ENCODE measurements around the gene GC.
"Not testable (repeated sequence)": the region's sequence is repeated elsewhere in the genome, so short reads cannot be mapped to it uniquely, and the experiment has no call there.

GC gene, protein sequence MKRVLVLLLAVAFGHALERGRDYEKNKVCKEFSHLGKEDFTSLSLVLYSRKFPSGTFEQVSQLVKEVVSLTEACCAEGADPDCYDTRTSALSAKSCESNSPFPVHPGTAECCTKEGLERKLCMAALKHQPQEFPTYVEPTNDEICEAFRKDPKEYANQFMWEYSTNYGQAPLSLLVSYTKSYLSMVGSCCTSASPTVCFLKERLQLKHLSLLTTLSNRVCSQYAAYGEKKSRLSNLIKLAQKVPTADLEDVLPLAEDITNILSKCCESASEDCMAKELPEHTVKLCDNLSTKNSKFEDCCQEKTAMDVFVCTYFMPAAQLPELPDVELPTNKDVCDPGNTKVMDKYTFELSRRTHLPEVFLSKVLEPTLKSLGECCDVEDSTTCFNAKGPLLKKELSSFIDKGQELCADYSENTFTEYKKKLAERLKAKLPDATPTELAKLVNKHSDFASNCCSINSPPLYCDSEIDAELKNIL

DNA sequence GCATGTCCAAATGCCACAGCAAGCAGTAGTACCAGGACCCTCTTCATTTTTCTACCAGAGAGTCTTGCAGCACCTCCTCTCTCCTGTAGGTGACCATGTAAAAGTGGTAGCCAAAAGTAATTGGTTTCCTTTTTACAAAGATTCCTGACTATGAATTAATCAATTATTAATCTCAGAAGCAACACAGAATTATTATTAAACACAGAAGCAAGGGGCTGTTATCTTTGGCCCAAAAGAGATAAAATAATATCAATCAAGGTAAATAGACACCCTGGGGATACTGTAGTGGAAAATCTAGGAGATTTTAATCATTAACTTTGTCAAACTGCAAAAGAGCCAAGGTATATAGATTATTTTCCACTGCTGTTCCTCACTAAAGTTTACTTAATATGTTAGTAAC lies at the start of gene GC:
TSS of gene GC (minus strand) at position 108 of the 400 bp plus-strand sequence. CDS start at position 47, 61 bp downstream.
- peaks cover 3% of the 10 kb centered on the region for H3K27me3 Mint-ChIP-seq
- no peaks in the 10 kb centered on the region for H3K4me1 Mint-ChIP-seq
- ATAC-seq (ENCODE audit: low read depth), result no peak
- H3K36me3 Mint-ChIP-seq, result no peaks in the 10 kb centered on the region
- no peak within 1 kb of the TSS for H3K4me3 Mint-ChIP-seq
- no peak within 1 kb of the TSS for H3K27ac Mint-ChIP-seq
- H3K9me3 Mint-ChIP-seq, result peaks cover 2% of the 10 kb centered on the region
- no peak for DNase-seq (ENCODE audit: low spot score in 2 of 2)

DNA sequence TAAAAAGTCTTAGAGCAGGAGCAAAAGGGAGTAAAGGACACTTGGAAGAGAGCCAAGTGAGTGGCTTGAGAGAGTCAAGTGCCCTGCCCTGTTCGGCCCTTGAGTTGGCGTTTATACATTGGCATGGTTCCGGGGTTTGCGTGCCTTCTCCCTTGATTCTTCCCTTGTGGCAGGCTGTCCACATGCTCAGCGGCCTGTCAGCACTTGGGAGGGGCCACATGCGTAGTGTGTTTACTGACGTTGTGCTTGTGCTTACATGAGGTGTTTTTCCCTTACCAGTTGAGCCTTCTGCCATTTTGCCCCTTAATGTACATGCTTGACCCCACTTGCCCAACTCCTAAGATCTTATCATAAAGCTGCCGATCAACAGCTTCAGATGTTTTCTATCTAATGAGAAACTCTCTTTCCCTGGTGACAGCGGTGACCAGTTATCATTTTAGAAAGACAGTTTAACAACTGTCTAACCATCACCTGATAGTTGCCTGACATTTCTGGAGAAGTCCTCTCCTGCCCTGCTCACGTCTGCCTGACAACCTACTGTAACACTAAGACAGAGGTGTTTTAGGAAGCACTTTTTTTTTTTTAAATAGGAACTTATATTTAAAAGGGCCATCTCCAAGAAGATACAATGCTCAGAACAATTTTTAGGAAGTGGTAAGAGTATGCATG lies 49.5 kb upstream of the GC start:
- DNase-seq (ENCODE audit: low spot score in 2 of 2) (no peak), ATAC-seq (ENCODE audit: low read depth) (no peak)
- Mint-ChIP-seq H3K27ac (no peak overlapping the region), H3K4me1 (no peaks in the 10 kb centered on the region), H3K36me3 (no peaks in the 10 kb centered on the region), H3K9me3 (no peaks in the 10 kb centered on the region), H3K27me3 (peaks cover 2% of the 10 kb centered on the region), H3K4me3 (no peak overlapping the region)

DNA sequence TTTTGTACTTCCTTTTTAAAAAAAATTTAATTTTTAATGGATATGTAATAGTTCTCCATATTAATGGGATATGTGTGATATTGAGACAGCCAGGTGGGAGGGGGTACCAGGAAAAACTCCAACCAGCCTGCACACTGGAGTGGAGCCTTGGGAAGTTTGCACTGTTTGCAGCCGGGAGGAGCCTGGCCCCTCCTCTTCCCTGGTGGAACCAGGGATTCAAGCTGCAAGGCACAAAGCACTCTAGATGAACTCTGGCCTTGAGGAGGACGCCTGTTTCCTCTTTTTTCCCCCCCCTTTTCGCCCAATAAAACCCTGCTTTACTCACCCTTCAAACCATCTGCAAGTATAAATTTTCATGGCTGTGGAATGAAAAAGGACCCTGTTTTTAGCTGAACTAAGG lies 48.2 kb upstream of the GC start:
- H3K9me3 Mint-ChIP-seq, result no peaks in the 10 kb centered on the region
- no peak for ATAC-seq (ENCODE audit: low read depth)

DNA sequence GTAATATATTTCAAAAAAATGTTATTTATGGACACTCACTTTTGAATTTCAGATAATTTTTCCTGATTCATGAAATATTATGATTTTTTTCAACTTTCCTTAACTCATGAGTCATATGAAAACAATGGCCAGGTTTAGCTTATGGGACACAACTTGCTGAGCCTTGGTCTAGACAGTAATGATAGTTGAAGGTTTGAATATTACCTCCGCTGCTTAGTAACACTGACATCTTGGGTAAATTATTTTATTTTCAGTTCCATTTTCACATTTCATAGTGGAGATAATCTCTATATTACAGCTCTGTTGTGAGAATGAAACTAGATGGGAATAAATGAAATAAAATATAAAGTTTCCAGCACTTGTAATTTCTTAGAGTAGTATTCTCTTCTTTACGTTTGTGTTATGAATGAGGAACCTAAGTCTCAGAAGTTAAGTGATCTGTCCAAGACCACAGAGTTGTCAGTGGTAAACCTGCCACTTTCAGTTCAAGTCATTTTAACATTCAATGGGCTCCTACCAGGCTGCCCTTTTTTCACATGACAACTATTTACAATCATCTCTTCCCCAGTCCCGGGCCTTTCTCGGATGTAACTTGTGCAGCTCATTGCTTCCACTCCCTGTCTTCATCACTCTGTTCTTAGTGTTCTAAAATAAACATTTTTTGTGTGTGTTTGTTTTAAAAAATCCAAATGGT lies 46.8 kb upstream of the GC start:
- DNase-seq (ENCODE audit: low spot score in 2 of 2), result no peak
- peaks cover 3% of the 10 kb centered on the region for H3K9me3 Mint-ChIP-seq
- no peak for ATAC-seq (ENCODE audit: low read depth)
- no peak overlapping the region for H3K27ac Mint-ChIP-seq
- H3K4me1 Mint-ChIP-seq, result no peaks in the 10 kb centered on the region
- no peaks in the 10 kb centered on the region for H3K36me3 Mint-ChIP-seq
- peaks cover 2% of the 10 kb centered on the region for H3K27me3 Mint-ChIP-seq
- no peak overlapping the region for H3K4me3 Mint-ChIP-seq

More for the DNA sequence above, 48.2 kb upstream of the GC start:
- no peak for DNase-seq (ENCODE audit: low spot score in 2 of 2)
- H3K36me3 Mint-ChIP-seq, result no peaks in the 10 kb centered on the region
- H3K4me1 Mint-ChIP-seq, result no peaks in the 10 kb centered on the region
- H3K4me3 Mint-ChIP-seq, result no peak overlapping the region
- peaks cover 2% of the 10 kb centered on the region for H3K27me3 Mint-ChIP-seq
- no peak overlapping the region for H3K27ac Mint-ChIP-seq

DNA sequence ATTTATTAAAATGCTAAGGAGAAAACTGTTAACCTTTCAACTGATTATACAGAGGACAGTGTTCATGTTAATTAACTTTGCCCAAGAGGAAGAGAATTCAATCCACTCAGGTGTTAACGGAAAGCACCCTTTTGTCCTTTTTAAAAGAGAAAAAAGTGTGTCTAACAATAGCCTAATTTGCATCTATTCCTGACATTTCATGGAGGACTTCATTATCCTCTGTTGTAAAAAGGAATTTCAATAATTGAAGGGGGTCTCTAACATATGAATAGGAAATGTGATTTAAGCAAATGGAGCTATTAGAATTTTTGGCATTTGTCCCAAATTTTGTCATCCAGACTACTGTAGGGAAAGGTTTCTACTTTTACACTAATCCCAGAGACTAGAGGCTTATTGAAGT lies 44.6 kb upstream of the GC start:
- no peak overlapping the region for H3K27ac Mint-ChIP-seq
- H3K4me1 Mint-ChIP-seq, result no peaks in the 10 kb centered on the region
- ATAC-seq (ENCODE audit: low read depth) (no peak), DNase-seq (ENCODE audit: low spot score in 2 of 2) (no peak)
- peaks cover 3% of the 10 kb centered on the region for H3K9me3 Mint-ChIP-seq
- H3K36me3 Mint-ChIP-seq, result no peaks in the 10 kb centered on the region
- H3K27me3 Mint-ChIP-seq, result peaks cover 2% of the 10 kb centered on the region
- H3K4me3 Mint-ChIP-seq, result no peak overlapping the region

DNA sequence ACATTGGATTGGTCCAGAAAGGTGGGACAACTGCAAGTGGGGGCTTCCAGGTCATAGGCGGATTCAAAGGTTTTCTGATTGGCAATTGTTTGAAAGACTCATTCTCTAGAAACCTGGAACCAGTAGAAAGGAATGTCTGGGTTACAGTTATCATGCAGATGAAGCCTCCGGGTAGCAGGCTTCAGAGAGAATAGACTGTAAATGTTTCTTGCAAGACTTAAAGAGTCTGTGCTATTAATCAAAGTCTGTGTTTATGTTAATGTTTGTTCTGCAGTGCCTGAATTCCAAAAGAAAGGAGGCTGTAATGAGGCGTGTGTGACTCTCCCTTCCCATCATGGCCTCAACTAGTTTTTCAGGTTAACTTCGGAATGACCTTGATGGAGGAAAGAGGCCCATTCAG lies 43.9 kb upstream of the GC start:
- Mint-ChIP-seq H3K27me3 (no peaks in the 10 kb centered on the region), H3K27ac (no peak overlapping the region), H3K36me3 (no peaks in the 10 kb centered on the region), H3K4me3 (no peak overlapping the region), H3K4me1 (no peaks in the 10 kb centered on the region), H3K9me3 (peaks cover 3% of the 10 kb centered on the region)
- DNase-seq (ENCODE audit: low spot score in 2 of 2) (no peak), ATAC-seq (ENCODE audit: low read depth) (no peak)

DNA sequence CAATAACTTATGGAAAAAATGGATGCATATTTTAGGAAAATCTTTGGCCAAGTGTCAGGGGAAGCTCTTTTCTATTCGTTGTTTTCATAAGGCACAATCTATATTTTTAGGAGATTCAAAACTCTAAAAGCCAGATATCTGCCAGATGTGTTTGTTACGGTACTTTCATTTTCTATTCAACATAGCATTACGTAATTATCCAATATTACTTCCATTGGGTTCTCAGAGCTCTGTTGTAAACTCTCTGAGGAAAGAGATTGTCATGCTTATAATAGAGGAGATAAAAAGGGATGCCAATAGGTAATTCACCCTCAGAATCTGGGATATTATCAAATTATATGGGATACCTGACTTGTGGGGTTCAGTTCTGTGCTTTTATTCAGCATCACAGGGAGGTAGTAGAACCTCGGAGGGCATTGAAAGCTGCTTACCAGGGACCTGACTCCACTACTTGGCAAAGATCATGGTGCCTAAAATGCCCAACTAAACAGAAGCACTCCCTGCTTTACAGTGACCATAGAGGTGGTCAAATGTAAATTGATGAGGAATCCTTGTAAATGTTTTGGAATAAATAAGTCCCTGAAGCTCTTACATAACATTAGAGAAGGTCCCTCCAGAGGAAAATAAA lies 32.9 kb upstream of the GC start:
- no peaks in the 10 kb centered on the region for H3K36me3 Mint-ChIP-seq
- no peak overlapping the region for H3K27ac Mint-ChIP-seq
- ATAC-seq (ENCODE audit: low read depth), result no peak

DNA sequence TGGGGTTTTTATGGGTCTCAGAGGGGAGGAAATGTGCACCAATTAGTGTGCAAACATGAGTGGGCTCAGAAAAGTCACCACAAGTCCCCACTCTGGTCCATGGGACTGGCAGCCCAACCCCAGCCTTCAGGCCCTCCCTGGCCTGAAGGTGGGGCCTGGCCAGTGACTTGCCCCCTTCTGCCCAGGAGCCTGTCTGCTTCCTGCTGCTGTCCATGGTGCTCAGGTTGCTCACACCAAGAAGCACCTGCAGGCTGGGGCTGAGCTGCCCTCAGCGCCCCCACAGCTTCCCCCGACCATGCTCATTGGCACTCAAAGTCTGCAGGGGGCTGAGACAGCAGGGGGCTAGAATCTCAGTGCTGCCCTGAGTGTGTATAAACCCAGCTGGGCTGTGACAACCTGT lies 30.6 kb upstream of the GC start:
- ATAC-seq (ENCODE audit: low read depth) (no peak), DNase-seq (ENCODE audit: low spot score in 2 of 2) (no peak)
- no peak overlapping the region for H3K4me3 Mint-ChIP-seq
- H3K36me3 Mint-ChIP-seq, result no peaks in the 10 kb centered on the region
- H3K4me1 Mint-ChIP-seq, result no peaks in the 10 kb centered on the region
- H3K27me3 Mint-ChIP-seq, result no peaks in the 10 kb centered on the region
- no peaks in the 10 kb centered on the region for H3K9me3 Mint-ChIP-seq
- no peak overlapping the region for H3K27ac Mint-ChIP-seq

More for the DNA sequence above, 32.9 kb upstream of the GC start:
- H3K27me3 Mint-ChIP-seq, result no peaks in the 10 kb centered on the region
- H3K4me3 Mint-ChIP-seq, result no peak overlapping the region
- no peak for DNase-seq (ENCODE audit: low spot score in 2 of 2)
- no peaks in the 10 kb centered on the region for H3K4me1 Mint-ChIP-seq
- no peaks in the 10 kb centered on the region for H3K9me3 Mint-ChIP-seq

DNA sequence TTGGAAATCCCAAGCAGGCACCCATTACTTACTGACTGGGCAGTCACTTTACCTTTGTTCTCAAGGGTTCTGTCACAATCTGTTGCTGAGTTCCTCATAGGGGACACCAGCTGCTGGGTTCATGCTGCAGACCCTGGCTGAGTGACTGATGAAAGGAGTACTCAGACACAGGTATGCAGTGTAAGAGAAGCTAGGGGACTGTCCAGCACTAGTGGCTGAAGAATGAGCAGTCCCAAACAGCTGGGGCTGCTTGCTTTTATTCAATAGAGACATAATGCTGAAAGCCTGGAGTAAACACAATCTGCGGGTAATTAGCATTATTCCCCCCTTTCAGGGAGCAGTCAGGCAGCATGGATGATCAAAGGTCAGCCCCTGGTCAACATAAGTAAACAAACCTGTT lies 25.9 kb upstream of the GC start:
- not testable (repeated sequence) for H3K4me1 Mint-ChIP-seq; DNase-seq (ENCODE audit: low spot score in 2 of 2); ATAC-seq (ENCODE audit: low read depth); H3K9me3 Mint-ChIP-seq; H3K27ac Mint-ChIP-seq; H3K36me3 Mint-ChIP-seq; H3K4me3 Mint-ChIP-seq; H3K27me3 Mint-ChIP-seq

DNA sequence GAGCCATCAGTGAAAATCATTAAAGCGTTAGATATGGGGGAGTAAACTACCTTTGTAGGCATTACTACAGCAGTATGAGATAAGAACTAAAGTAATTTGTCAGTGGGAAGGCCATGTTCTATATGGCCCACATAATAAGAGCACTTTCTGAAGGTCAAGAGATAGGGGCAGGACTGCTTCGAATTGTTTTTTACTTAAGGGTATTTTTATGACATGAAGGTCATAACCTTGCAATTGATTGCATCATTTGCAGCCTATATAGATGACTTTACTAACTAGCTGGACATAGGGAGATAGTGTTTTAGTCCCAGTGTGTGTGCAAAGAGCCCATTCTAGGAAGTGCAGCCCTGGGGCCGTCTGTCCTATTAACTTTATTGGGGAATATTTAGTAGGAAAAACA lies 23.6 kb upstream of the GC start:
- no peaks in the 10 kb centered on the region for H3K36me3 Mint-ChIP-seq
- H3K4me3 Mint-ChIP-seq, result no peak overlapping the region
- no peak for DNase-seq (ENCODE audit: low spot score in 2 of 2)
- ATAC-seq (ENCODE audit: low read depth), result no peak
- no peak overlapping the region for H3K27ac Mint-ChIP-seq
- no peaks in the 10 kb centered on the region for H3K4me1 Mint-ChIP-seq
- H3K9me3 Mint-ChIP-seq, result no peaks in the 10 kb centered on the region
- H3K27me3 Mint-ChIP-seq, result no peaks in the 10 kb centered on the region

DNA sequence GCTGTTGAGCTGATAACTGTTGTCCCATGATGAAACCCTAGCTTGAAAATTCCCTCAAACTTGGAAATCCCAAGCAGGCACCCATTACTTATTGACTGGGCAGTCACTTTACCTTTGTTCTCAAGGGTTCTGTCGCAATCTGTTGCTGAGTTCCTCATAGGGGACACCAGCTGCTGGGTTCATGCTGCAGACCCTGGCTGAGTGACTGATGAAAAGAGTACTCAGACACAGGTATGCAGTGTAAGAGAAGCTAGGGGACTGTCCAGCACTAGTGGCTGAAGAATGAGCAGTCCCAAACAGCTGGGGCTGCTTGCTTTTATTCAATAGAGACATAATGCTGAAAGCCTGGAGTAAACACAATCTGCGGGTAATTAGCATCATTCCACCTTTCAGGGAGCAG lies 21.4 kb upstream of the GC start:
- DNase-seq (ENCODE audit: low spot score in 2 of 2); H3K4me3 Mint-ChIP-seq; ATAC-seq (ENCODE audit: low read depth); H3K4me1 Mint-ChIP-seq; H3K27ac Mint-ChIP-seq; H3K9me3 Mint-ChIP-seq; H3K36me3 Mint-ChIP-seq; H3K27me3 Mint-ChIP-seq: not testable (repeated sequence)

DNA sequence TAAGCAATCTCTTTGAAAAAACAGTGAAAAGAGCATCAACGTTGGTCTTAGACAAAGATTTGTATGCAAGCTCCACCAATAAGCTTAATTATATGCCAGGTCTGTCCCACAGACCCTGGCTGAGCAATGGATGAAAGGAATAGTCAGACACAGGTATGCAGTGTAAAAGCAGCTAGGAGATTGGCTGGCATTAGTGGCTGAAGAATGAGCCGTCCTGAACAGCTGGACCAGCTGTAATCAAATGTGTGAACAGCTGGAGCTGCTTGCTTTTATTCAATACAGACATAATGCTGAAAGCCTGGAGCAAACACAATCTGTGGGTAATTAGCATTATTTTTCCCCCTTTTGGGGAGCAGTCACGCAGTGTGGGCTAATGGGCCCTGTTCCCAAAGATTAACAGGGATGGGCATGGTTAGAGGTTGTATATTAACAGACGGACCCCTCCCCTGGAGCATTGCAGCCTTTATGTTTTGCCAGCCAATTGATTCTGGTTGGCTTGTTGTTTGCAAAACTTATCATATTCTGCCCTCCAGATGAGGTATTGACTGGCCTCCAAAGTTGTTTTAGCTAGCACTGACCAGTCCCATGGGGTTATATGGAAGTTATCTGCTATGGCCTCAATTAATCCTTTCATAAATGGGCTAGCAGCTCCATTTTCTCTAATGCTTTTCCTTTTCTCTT lies 20.3 kb upstream of the GC start:
- H3K36me3 Mint-ChIP-seq; H3K4me1 Mint-ChIP-seq; H3K9me3 Mint-ChIP-seq; ATAC-seq (ENCODE audit: low read depth); H3K4me3 Mint-ChIP-seq; DNase-seq (ENCODE audit: low spot score in 2 of 2); H3K27me3 Mint-ChIP-seq; H3K27ac Mint-ChIP-seq: not testable (repeated sequence)

DNA sequence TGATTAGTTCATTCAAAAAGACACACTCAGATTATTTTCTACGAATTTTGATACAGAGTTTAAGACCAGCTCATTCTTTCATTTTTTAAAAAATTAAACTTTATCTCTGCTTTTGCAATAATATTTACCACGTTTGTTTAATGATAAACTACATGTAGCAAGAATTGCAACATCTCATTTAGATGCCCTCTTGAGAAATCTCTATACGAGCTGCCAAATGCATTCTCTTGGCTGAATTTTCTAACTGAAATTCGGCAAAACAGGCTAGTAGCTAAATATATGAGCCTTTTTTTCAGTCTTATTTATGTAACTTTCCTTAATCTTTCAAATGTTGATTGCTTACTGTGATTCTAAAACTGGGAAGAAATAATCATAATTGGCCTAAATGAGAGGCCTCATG lies 2.1 kb upstream of the GC start:
- Mint-ChIP-seq H3K27ac (no peak overlapping the region), H3K27me3 (peaks cover 3% of the 10 kb centered on the region), H3K36me3 (no peaks in the 10 kb centered on the region), H3K9me3 (no peaks in the 10 kb centered on the region), H3K4me1 (no peaks in the 10 kb centered on the region), H3K4me3 (no peak overlapping the region)
- ATAC-seq (ENCODE audit: low read depth), result no peak
- no peak for DNase-seq (ENCODE audit: low spot score in 2 of 2)

Measured in memory B cell (primary cell).